ENCODE data around the gene PDLIM5.
"Not testable (repeated sequence)": the region's sequence is repeated elsewhere in the genome, so short reads cannot be mapped to it uniquely, and the experiment has no call there.

Gene PDLIM5, protein sequence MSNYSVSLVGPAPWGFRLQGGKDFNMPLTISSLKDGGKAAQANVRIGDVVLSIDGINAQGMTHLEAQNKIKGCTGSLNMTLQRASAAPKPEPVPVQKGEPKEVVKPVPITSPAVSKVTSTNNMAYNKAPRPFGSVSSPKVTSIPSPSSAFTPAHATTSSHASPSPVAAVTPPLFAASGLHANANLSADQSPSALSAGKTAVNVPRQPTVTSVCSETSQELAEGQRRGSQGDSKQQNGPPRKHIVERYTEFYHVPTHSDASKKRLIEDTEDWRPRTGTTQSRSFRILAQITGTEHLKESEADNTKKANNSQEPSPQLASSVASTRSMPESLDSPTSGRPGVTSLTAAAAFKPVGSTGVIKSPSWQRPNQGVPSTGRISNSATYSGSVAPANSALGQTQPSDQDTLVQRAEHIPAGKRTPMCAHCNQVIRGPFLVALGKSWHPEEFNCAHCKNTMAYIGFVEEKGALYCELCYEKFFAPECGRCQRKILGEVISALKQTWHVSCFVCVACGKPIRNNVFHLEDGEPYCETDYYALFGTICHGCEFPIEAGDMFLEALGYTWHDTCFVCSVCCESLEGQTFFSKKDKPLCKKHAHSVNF

GRCh38 chr4:94451695-94452475 lies at the start of gene PDLIM5:
TSS of gene PDLIM5 (plus strand) at chr4:94451942. CDS start at chr4:94455289, 3,347 bp downstream.
- DNase-seq (ENCODE audit: low spot score) = peak; percentile 96

DNA sequence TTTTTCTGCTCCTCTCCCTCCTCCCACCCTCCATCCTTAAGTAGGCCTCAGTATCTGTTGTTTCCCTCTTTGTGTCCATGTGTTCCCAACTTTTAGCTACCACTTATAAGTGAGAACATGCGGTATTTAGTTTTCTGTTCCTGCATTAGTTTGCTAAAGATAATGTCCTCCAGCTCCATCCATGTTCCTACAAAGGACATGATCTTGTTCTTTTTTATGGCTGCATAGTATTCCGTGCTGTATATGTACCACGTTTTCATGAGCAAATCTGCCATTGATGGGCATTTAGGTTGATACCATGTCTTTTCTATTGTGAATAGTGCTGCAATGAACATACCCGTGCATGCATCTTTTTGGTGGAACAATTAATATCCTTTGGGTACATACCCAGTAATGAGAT lies 49.3 kb upstream of the PDLIM5 start:
- DNase-seq (ENCODE audit: low spot score) = not testable (repeated sequence)

GRCh38 chr4:94403751-94404150 lies 48.0 kb upstream of the PDLIM5 start:
- DNase-seq (ENCODE audit: low spot score) = no peak

DNA sequence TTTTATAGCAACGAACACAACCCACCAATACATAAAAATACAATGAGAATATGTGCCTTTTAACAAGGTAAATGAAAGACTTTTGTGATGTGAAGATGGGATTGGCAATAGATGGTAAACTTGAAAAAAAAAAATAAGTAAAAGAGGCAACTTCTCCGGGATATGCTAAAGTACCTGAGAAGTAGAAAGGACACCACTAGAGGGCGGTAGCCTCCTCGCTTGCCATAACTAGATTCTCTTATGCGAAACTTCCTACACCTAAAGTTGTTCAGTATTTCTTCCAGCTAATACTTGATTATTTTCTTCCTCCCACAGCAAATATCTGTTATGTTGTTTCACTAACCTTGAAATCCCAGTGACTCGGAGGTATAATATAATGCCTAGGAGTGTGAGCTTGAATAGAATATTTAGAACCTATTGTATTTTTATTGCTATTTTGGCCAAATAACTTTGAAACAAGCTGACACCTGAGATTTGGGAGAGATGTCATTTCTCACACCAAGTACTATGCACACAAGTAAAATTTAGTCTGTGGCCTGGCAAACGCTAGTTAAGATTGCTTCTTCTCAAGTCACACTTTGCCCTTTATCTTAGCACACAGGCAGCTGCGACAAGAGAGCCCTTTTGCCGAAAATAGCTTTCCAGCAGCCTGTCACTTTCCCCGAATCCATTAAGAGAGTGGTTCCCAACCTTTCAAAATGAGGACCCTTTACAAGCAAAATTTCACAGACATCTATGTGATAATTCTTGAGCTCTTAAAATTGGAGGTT lies 44.9 kb upstream of the PDLIM5 start:
- DNase-seq (ENCODE audit: low spot score) = peak; percentile 50

- DNase-seq (ENCODE audit: low spot score) = no peak
These were observed 43.9 kb upstream of the PDLIM5 start for GRCh38 chr4:94407846-94408245.

DNA sequence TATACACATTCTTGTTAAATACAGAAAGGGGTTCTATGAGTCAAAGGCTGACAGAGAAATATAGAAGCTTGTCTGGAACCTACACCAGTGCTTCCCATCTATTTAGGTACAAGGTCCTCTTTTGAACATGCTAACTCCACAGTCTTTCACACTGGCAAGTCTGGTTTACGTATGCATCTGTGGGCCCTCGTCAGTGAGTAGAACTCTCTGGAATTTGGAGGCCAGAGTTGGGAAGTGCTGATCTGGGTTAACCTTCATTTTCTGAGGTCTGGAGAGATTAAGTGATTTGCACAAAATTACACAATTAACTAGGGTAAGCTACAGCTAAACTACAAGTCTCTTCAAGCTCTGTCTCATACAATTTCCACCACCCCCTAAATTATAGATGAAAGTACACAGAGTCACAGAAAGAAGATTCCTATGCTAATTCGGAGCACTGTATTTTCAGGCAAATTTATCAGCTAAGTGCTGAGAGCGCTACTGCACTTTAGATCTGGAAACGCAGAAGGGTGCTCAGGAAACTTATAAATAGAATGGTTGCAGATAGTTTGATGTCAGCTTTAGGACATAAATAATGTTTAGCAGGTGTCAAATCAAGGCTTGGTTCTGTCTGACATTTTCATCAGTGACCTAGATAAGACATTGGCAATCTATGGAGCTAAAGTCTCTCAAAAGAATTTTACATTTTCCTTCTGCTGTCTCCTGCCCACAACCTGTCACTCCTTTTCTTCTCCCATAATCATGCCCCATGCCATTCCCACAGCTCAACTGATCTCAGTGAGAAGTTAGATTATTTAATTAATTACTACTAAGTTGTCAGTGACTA lies 43.0 kb upstream of the PDLIM5 start:
- no peak for DNase-seq (ENCODE audit: low spot score)

DNA sequence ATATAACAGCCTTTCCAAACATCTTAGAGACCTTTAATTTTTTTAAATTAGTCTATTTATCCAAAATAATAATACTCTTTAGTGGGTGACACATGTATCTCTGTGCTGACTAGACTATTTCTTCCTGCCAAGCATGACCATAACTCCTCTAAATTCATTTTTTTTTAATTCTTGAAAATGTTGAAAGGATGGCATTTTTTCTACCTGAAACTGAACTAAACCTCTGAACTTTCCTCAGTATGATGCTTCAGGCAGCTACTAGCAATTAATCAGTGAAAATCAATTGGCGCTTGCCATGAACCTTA lies 42.4 kb upstream of the PDLIM5 start:
- no peak for DNase-seq (ENCODE audit: low spot score)

DNA sequence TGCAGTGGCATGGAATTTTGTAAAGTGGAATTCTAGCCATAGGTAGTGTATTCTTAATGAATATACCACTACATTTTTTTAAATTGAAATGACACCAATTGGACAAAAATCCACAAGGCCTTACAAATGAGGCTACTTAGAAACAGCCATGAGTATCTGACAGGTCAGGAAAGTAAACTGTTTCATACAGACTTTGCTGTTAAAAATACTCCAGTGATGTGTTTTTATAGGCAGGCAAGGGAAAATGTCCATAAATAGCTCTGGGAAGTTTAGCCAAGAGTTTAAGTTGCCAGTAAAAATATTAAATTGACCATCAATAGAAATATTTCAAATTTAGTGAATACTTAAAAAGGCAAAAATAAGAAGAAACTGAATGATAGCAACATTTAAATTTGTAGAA lies 41.8 kb upstream of the PDLIM5 start:
- DNase-seq (ENCODE audit: low spot score) = no peak

- DNase-seq (ENCODE audit: low spot score) = no peak
These were observed 41.0 kb upstream of the PDLIM5 start for GRCh38 chr4:94410678-94411206.

DNA sequence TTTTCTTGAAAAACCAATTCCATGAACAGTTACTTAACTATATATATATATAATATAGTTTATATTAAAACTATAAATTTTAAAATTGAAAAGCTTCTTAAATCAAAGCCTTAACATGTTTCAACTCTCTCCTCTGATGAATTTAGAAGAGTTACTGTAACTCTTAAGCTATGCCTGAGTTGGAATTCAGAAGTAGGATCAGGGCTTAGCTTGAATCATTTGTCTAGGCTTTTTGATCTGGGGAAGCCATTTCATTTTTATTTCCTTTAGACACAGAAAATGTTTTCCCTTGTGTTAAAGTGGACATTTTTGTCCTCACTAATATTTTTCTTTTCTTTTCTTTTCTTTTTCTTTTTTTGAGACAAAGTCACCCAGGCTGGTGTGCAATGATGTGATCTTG lies 40.4 kb upstream of the PDLIM5 start:
- DNase-seq (ENCODE audit: low spot score) = no peak

DNA sequence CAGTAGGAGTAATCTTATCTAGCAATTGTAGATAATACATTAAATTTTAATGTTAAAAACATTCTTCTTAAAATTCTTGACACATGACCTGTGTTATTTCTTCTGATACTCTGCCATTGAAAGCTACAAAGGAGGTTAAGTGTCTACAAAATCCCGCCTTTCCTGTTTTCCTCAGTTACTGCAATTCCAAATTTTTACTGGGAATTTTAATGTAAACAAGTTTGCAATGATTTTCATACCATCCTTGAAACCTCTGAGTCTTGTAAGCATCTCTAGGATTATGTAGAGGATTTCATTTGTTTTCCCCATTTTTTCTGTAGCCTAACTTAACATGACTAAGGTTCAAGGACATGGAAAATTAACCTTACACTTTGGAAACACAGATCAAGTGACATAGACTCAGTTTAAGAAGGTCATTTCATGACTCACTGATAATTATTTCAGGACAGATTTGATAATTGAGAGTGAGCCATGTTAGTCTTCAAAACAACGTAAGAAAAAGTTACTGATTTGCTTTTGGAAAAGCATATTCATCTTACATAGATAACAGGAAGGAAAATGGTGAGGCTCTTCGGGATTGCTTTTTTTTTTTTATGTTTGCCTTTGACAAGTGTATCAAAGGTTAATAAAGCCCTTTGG lies 39.6 kb upstream of the PDLIM5 start:
- no peak for DNase-seq (ENCODE audit: low spot score)

- peak; percentile 40 for DNase-seq (ENCODE audit: low spot score)
These were observed 39.1 kb upstream of the PDLIM5 start for GRCh38 chr4:94412658-94413038.

GRCh38 chr4:94413085-94413840 lies 38.5 kb upstream of the PDLIM5 start:
- DNase-seq (ENCODE audit: low spot score) = no peak

- DNase-seq (ENCODE audit: low spot score) = no peak
These were observed 36.8 kb upstream of the PDLIM5 start for GRCh38 chr4:94414907-94415306.

DNA sequence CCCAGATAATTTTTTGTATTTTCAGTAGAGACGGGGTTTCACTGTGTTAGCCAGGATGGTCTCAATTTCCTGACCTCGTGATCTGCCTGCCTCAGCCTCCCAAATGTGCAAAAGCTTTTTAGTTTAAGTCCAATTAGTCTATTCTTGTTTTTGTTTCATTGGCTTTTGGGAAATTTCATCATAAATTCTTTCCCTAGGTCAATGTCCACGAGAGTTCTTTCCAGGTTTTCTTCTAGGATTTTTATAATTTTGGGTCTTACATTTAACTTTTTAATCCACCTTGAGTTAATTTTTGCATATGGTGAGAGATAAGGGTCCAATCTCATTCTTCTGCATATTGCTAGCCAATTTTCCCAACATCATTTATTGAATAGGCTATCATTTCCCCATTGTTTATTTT lies 36.3 kb upstream of the PDLIM5 start:
- no peak for DNase-seq (ENCODE audit: low spot score)

- DNase-seq (ENCODE audit: low spot score) = no peak
These were observed 35.4 kb upstream of the PDLIM5 start for GRCh38 chr4:94416335-94416734.

GRCh38 chr4:94416981-94417380 lies 34.8 kb upstream of the PDLIM5 start:
- DNase-seq (ENCODE audit: low spot score) = no peak

GRCh38 chr4:94419549-94419948 lies 32.2 kb upstream of the PDLIM5 start:
- DNase-seq (ENCODE audit: low spot score) = no peak

DNA sequence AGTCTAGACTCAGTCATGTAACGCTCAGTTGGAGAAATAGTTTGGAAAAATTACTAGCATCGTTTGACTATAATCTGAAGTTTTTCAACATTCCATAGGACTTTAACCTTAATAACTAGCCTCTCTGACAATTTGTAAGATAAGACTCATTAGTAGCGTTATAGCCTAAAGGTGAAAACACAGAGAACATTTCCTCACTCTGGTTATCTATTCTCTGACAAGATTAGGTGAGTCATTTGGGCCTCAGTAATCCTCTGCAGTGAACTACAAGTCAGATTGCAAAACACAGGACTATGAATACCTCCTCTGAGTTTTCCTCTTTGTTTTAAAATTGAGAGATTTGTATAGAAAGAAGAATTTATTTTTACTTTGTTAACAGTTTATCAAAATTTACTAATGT lies 31.8 kb upstream of the PDLIM5 start:
- peak; percentile 25 for DNase-seq (ENCODE audit: low spot score)

DNA sequence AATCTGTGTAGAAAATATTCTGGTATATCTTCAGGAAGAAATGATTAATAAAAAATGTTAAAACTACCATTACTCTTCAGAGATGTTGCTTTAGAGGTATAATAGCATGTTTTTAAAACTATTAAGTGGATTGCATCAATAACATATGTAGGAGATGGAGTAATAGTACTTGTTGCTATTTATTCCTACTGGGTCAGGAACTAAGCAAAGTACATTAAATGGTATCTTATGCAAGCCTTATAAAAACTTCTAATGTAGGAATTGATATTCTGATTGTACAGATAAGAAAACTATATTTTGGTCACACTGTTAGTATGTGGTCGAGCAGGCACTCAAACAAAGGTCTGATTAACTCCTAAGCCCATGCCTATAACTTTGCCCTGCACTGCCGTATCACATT lies 31.4 kb upstream of the PDLIM5 start:
- no peak for DNase-seq (ENCODE audit: low spot score)
